ENCODE data around the gene DYNC1H1. TPM values are rescaled to one million over a fixed set of nuclear protein-coding genes. Genes with fewer than 3 reads are reported as not detected.

Gene DYNC1H1
- total and polyA plus RNA-seq, 2 donors (not counting 1 experiment from before 2014, with no cell fraction given) = 73.2 to 257 TPM

DNA sequence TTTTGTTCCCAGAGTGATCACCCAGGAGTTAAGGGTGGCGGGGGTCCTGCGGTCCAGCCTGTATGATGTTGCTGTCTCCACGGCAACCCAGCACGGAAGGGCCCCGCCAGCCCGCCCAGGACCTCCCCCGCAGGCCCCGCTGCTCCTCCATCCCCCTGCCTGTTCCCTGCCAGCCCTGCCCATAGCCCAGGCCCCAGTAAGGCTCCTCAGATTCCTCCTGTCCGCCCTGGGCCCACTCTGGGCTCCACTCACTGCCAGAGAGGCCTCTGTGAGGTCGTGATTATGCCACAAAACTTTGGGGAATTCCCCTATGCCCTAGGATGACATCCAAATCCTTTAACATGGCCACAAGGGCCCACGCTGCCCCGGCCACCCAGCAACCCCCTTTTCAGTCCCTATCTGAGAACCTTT lies 101.7 kb downstream of the DYNC1H1 start:
- TF ChIP-seq EZH2 (IDR thresholded peaks at IDR 0.05; ENCODE audit: borderline replicate concordance, insufficient read depth, low read depth, low read length, poor library complexity, severe bottlenecking) (no peak), CTCF (IDR thresholded peaks at IDR 0.05) (no peak)
- no peaks in the 10 kb centered on the region for H4K20me1 ChIP-seq (ENCODE audit: control insufficient read depth, insufficient read depth, low read length, poor library complexity, severe bottlenecking)
- H3K27me3 ChIP-seq (replicated peaks in 1 of 4; ENCODE audit: control extremely low read depth in 1 of 4, control insufficient read depth in 3 of 4, insufficient read depth in 4 of 4, low read length in 3 of 4) = no peaks in the 10 kb centered on the region
- Mint-ChIP-seq H3K9me3 (ENCODE audit: insufficient read depth) (no peaks in the 10 kb centered on the region), H3K4me3 (no peak overlapping the region), H3K4me1 (peaks cover 4% of the 10 kb centered on the region), H3K27ac (no peak overlapping the region), H3K27me3 (no peaks in the 10 kb centered on the region)
- no peak overlapping the region for H3K4me2 ChIP-seq (replicated peaks; ENCODE audit: low read depth, low read length, poor library complexity, severe bottlenecking)
- H3K9ac ChIP-seq (ENCODE audit: low read length) = no peak overlapping the region
- ChIA-PET POLR2A (no interaction called here), CTCF (no interaction called here)
- H3K9me3 ChIP-seq (ENCODE audit: control extremely low read depth in 1 of 3, control insufficient read depth in 2 of 3, insufficient read depth in 1 of 3, low read length in 2 of 3) = no peaks in the 10 kb centered on the region
- no peak overlapping the region for H2AFZ ChIP-seq (ENCODE audit: insufficient read depth, low read depth, low read length, poor library complexity, severe bottlenecking)
- H3K36me3 ChIP-seq (replicated peaks in 1 of 2; ENCODE audit: control extremely low read depth in 1 of 2, control insufficient read depth in 1 of 2, extremely low read depth in 1 of 2, insufficient read depth in 2 of 2, low read length in 1 of 2) = no peaks in the 10 kb centered on the region
- H3K27ac ChIP-seq (ENCODE audit: low read length in 2 of 2) = no peak overlapping the region
- peaks cover 0 to 3% of the 10 kb centered on the region in 2 donors for H3K4me1 ChIP-seq (ENCODE audit: control insufficient read depth in 2 of 2, insufficient read depth in 2 of 2, low read length in 2 of 2)
- H3K4me3 ChIP-seq (ENCODE audit: control extremely low read depth in 1 of 5, extremely low read depth in 1 of 5, insufficient read depth in 1 of 5, low read depth in 2 of 5, low read length in 4 of 5) = no peak overlapping the region
- ATAC-seq (ENCODE audit: low read depth) = no peak
- no peak for DNase-seq
- intact Hi-C loops (cut with micrococcal nuclease) = no loop called here
- WGBS (ENCODE audit: insufficient coverage) = 88% methylated on average over 9 of the region's 12 CpGs
- H3K79me2 ChIP-seq (ENCODE audit: control insufficient read depth, insufficient read depth, low read length) = no peaks in the 10 kb centered on the region

DNA sequence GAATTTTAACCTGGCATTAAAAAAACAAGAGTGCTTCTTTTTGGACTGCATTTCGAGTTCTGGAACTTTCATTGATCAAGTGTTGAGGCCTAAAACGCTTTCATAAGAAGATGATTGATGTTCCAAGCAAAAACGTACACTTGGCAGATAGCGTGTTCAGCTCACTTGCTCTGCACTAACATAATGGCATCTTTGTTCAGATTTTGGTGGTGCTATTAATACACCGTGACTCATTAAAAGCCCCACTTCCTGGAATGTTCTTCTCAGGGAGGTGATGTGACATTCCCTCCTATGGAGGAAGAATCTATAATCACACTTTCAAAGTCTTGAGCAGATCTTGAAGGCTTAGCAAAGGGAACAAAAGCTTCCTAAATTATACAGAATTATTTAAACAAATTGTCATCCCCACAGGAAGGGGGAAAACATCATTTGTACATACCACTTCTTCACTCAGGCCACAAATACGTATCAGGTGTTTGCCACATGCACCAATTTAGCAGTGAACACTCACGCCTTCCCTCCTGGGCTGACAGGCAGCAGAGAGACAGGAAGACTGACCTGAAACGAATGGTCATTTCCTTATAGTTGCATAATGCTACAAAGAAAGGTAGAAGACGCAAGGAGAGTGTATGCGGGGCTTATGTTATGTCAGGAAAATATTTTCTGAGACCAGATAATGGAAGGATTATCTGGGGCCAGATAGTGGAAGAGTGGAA lies 107.1 kb downstream of the DYNC1H1 start:
- H2AFZ ChIP-seq (ENCODE audit: insufficient read depth, low read depth, low read length, poor library complexity, severe bottlenecking) = no peak overlapping the region
- H3K27ac ChIP-seq (ENCODE audit: low read length in 2 of 2) = no peak overlapping the region
- ATAC-seq (ENCODE audit: low read depth) = no peak
- no peak overlapping the region for H3K4me2 ChIP-seq (replicated peaks; ENCODE audit: low read depth, low read length, poor library complexity, severe bottlenecking)
- 94% methylated on average over 4 of the region's 10 CpGs for WGBS (ENCODE audit: insufficient coverage)
- Mint-ChIP-seq H3K9me3 (ENCODE audit: insufficient read depth) (no peaks in the 10 kb centered on the region), H3K27ac (no peak overlapping the region), H3K27me3 (no peaks in the 10 kb centered on the region), H3K4me1 (no peaks in the 10 kb centered on the region), H3K4me3 (no peak overlapping the region)
- H3K79me2 ChIP-seq (ENCODE audit: control insufficient read depth, insufficient read depth, low read length) = no peaks in the 10 kb centered on the region
- ChIA-PET CTCF (interaction anchor here (0.8 kb wide), 1 partner anchor 9 kb away, joined by 4 read pairs; no protein-coding TSS in a partner anchor), POLR2A (no interaction called here)
- peaks cover 0 to 6% (median 0%) of the 10 kb centered on the region in 3 donors for H3K9me3 ChIP-seq (ENCODE audit: control extremely low read depth in 1 of 3, control insufficient read depth in 2 of 3, insufficient read depth in 1 of 3, low read length in 2 of 3)
- intact Hi-C loops (cut with micrococcal nuclease) = no loop called here
- H3K9ac ChIP-seq (ENCODE audit: low read length) = no peak overlapping the region
- H3K27me3 ChIP-seq (replicated peaks in 1 of 4; ENCODE audit: control extremely low read depth in 1 of 4, control insufficient read depth in 3 of 4, insufficient read depth in 4 of 4, low read length in 3 of 4) = no peaks in the 10 kb centered on the region
- no peak overlapping the region for H3K4me3 ChIP-seq (ENCODE audit: control extremely low read depth in 1 of 5, extremely low read depth in 1 of 5, insufficient read depth in 1 of 5, low read depth in 2 of 5, low read length in 4 of 5)
- no peaks in the 10 kb centered on the region for H3K4me1 ChIP-seq (ENCODE audit: control insufficient read depth in 2 of 2, insufficient read depth in 2 of 2, low read length in 2 of 2)
- no peak for TF ChIP-seq CTCF (IDR thresholded peaks at IDR 0.05)
- TF ChIP-seq EZH2 (IDR thresholded peaks at IDR 0.05; ENCODE audit: borderline replicate concordance, insufficient read depth, low read depth, low read length, poor library complexity, severe bottlenecking) = no peak
- no peaks in the 10 kb centered on the region for H3K36me3 ChIP-seq (replicated peaks in 1 of 2; ENCODE audit: control extremely low read depth in 1 of 2, control insufficient read depth in 1 of 2, extremely low read depth in 1 of 2, insufficient read depth in 2 of 2, low read length in 1 of 2)
- no peaks in the 10 kb centered on the region for H4K20me1 ChIP-seq (ENCODE audit: control insufficient read depth, insufficient read depth, low read length, poor library complexity, severe bottlenecking)
- no peak for DNase-seq
